ENCODE measurements around the gene MROH7. TPM values are rescaled to one million over a fixed set of nuclear protein-coding genes. Genes with fewer than 3 reads are reported as not detected.
A peak's percentile ranks its signal among the peaks of the same experiment; 100 is the strongest.

The MROH7 gene
- total RNA-seq, 1 experiment from 2014 or later, result not detected

DNA sequence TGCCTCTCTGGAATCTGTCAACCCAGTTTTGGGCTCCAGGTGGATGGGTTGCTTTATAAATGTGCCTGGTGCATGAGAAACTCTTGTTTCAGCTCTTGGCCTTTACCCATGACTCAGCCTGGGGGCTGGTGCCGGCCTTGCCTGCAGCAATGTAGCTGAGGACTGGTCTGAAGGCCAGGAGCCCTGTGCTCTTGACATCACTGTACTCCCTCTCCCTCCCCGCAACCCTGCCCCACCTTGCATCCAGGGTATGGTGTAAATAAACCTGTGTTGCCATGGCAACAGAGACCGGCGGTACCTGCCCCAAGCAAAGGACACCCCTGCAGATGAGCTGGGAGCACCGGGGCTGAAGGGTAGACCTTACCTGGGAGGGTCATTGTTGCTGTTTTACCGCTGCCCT, 31.5 kb upstream of the MROH7 start:
- H3K9me3 ChIP-seq (ENCODE audit: insufficient read depth, low read depth), result no peaks in the 10 kb centered on the region
- no peak for TF ChIP-seq CTCF (conservative IDR thresholded peaks at IDR 0.05)
- TF ChIP-seq EZH2 (IDR thresholded peaks at IDR 0.05; ENCODE audit: low read depth), result no peak
- no peak overlapping the region for H3K27ac ChIP-seq
- no peaks in the 10 kb centered on the region for H3F3A ChIP-seq (ENCODE audit: insufficient read depth, low read depth)
- no peak overlapping the region for H3K4me2 ChIP-seq
- intact Hi-C loops (cut with micrococcal nuclease; ENCODE audit: unreplicated experiment), result no loop called here
- no peaks in the 10 kb centered on the region for H4K20me1 ChIP-seq (ENCODE audit: insufficient read depth)
- CTCF ChIA-PET, result interaction anchor here (0.6 kb wide), 1 partner anchor 190 kb away, joined by 3 read pairs; no protein-coding TSS in a partner anchor
- peak in 1 of 2 experiments; percentile 10 for DNase-seq
- no peaks in the 10 kb centered on the region for H3K27me3 ChIP-seq (ENCODE audit: insufficient read depth, low read depth)
- no TSS peak for BruUV-seq (replicated peaks)
- H2AFZ ChIP-seq, result no peak overlapping the region
- H3K4me1 ChIP-seq (replicated peaks; ENCODE audit: insufficient read depth), result no peaks in the 10 kb centered on the region
- no peaks in the 10 kb centered on the region for H3K9me2 ChIP-seq (ENCODE audit: insufficient read depth)
- no peaks in the 10 kb centered on the region for H3K36me3 ChIP-seq (ENCODE audit: low read depth)
- POLR2A ChIA-PET (ENCODE audit: unreplicated experiment), result interaction anchor here (0.7 kb wide), 1 partner anchor 94 kb away, joined by 3 read pairs; no protein-coding TSS in a partner anchor
- H3K4me3 ChIP-seq, result no peak overlapping the region
- no peaks in the 10 kb centered on the region for H3K79me2 ChIP-seq (ENCODE audit: low read depth)

- CTCF ChIA-PET, result interaction anchor here (0.6 kb wide), 1 partner anchor 189 kb away, joined by 3 read pairs; no protein-coding TSS in a partner anchor
- H3K79me2 ChIP-seq (ENCODE audit: low read depth), result no peaks in the 10 kb centered on the region
- no peaks in the 10 kb centered on the region for H3K9me3 ChIP-seq (ENCODE audit: insufficient read depth, low read depth)
- no peaks in the 10 kb centered on the region for H3K9me2 ChIP-seq (ENCODE audit: insufficient read depth)
- no peak overlapping the region for H3K4me2 ChIP-seq
- H3K27ac ChIP-seq, result no peak overlapping the region
- H2AFZ ChIP-seq, result no peak overlapping the region
- H3F3A ChIP-seq (ENCODE audit: insufficient read depth, low read depth), result no peaks in the 10 kb centered on the region
- no peaks in the 10 kb centered on the region for H4K20me1 ChIP-seq (ENCODE audit: insufficient read depth)
- POLR2A ChIA-PET (ENCODE audit: unreplicated experiment), result interaction anchor here (0.7 kb wide), 1 partner anchor 94 kb away, joined by 3 read pairs; no protein-coding TSS in a partner anchor
- intact Hi-C loops (cut with micrococcal nuclease; ENCODE audit: unreplicated experiment), result no loop called here
- no peak for TF ChIP-seq EZH2 (IDR thresholded peaks at IDR 0.05; ENCODE audit: low read depth)
- TF ChIP-seq CTCF (conservative IDR thresholded peaks at IDR 0.05), result no peak
- DNase-seq, result no peak
- H3K4me3 ChIP-seq, result no peak overlapping the region
- no peaks in the 10 kb centered on the region for H3K36me3 ChIP-seq (ENCODE audit: low read depth)
- H3K27me3 ChIP-seq (ENCODE audit: insufficient read depth, low read depth), result no peaks in the 10 kb centered on the region
- BruUV-seq (replicated peaks), result no TSS peak
- H3K4me1 ChIP-seq (replicated peaks; ENCODE audit: insufficient read depth), result no peaks in the 10 kb centered on the region
These were observed 30.7 kb upstream of the MROH7 start for GRCh38 chr1:54610601-54611580.

- Histone ChIP-seq H3K4me1 (replicated peaks; ENCODE audit: insufficient read depth) (no peaks in the 10 kb centered on the region), H3K4me2 (no peak overlapping the region), H3K36me3 (ENCODE audit: low read depth) (no peaks in the 10 kb centered on the region), H3K27ac (no peak overlapping the region), H3K9me3 (ENCODE audit: insufficient read depth, low read depth) (no peaks in the 10 kb centered on the region), H3K4me3 (no peak overlapping the region), H3F3A (ENCODE audit: insufficient read depth, low read depth) (no peaks in the 10 kb centered on the region), H3K27me3 (ENCODE audit: insufficient read depth, low read depth) (no peaks in the 10 kb centered on the region), H2AFZ (no peak overlapping the region), H3K9me2 (ENCODE audit: insufficient read depth) (no peaks in the 10 kb centered on the region), H4K20me1 (ENCODE audit: insufficient read depth) (no peaks in the 10 kb centered on the region), H3K79me2 (ENCODE audit: low read depth) (no peaks in the 10 kb centered on the region)
- no TSS peak for BruUV-seq (replicated peaks)
- CTCF ChIA-PET, result no interaction called here
- TF ChIP-seq CTCF (conservative IDR thresholded peaks at IDR 0.05) (no peak), EZH2 (IDR thresholded peaks at IDR 0.05; ENCODE audit: low read depth) (no peak)
- POLR2A ChIA-PET (ENCODE audit: unreplicated experiment), result no interaction called here
- DNase-seq, result no peak
- intact Hi-C loops (cut with micrococcal nuclease; ENCODE audit: unreplicated experiment), result no loop called here
These were observed 30.0 kb upstream of the MROH7 start for GRCh38 chr1:54611621-54612020.

Data from PC-9 (cell line).